GM12878 (cell line): ENCODE results near the gene BAIAP2L1. TPM values are rescaled to one million over a fixed set of nuclear protein-coding genes. Genes with fewer than 3 reads are reported as not detected.

Experiments
- ATAC-seq: fragments of 200-7000 bp; cut with Tn5 transposase; 3 replicates; pipeline ENCODE4 v1.9.1; 2020; ENCODE audit warnings: mild to moderate bottlenecking, moderate library complexity
- BruUV-seq: library from RNA; stranded (reverse); fragments of 400-500 nt; replicated peaks from 2 replicates; lab custom pipeline; 2021; lab: Mats Ljungman, UMichigan
- CTCF ChIA-PET: fragments of 300-600 bp; sonication (Branson Sonifier 250); formaldehyde crosslinking; extraction: SDS; loops from one replicate; lab custom pipeline; 2021; ENCODE audit warnings: inconsistent platforms; lab: Yijun Ruan, JAX
- POLR2A ChIA-PET: fragments of 350-600 bp; formaldehyde crosslinking; extraction: SDS; loops from one replicate; lab custom pipeline; 2021; ENCODE audit warnings: inconsistent platforms; lab: Charles Lee
- RAD21 ChIA-PET: fragments of 300-600 bp; sonication (Branson Sonifier 250); formaldehyde crosslinking; loops from one replicate; lab custom pipeline; 2023; ENCODE audit warnings: antibody characterized with exemption; ENCODE audit not compliant: unreplicated experiment; lab: Charles Lee
- SMC1A ChIA-PET: fragments of 300-600 bp; sonication (Branson Sonifier 250); formaldehyde crosslinking; loops from one replicate; lab custom pipeline; 2023; ENCODE audit not compliant: unreplicated experiment, uncharacterized antibody; lab: Charles Lee
- DNase-seq: peaks from one replicate; pipeline ENCODE4 v3.0.0-alpha.2; 2011; ENCODE audit warnings: low read depth, low spot score
- FAIRE-seq: peaks from 3 replicates; lab custom pipeline; 2011; peaks lifted over from hg19 to GRCh38; lab: Jason Lieb, UNC
- H2AFZ ChIP-seq: 2 replicates; pipeline ENCODE4 v1.6.0; 2011; ENCODE audit warnings: low read depth, low read length, control low read depth; ENCODE audit not compliant: control insufficient read depth
- H3K27ac ChIP-seq: 2 replicates; pipeline ENCODE4 v1.5.1; 2011; ENCODE audit warnings: control low read depth; ENCODE audit not compliant: control insufficient read depth, insufficient read depth
- H3K27me3 ChIP-seq, 2 experiments: replicated peaks in 1 of 2; 2 replicates each; pipeline versions ENCODE4 v1.6.0 to v1.6.1; 2011; ENCODE audit warnings: low read length in 1 of 2; ENCODE audit not compliant: control insufficient read depth in 2 of 2, insufficient read depth in 2 of 2
- H3K36me3 ChIP-seq, 2 experiments: 2 replicates each; pipeline ENCODE4 v1.5.1; 2011; ENCODE audit warnings: low read length in 1 of 2; ENCODE audit not compliant: control insufficient read depth in 2 of 2, insufficient read depth in 2 of 2
- H3K4me1 ChIP-seq: 2 replicates; pipeline ENCODE4 v1.6.1; 2011; ENCODE audit warnings: mild to moderate bottlenecking, low read length, moderate library complexity, mixed read lengths; ENCODE audit not compliant: control insufficient read depth, insufficient read depth
- H3K4me2 ChIP-seq: 2 replicates; pipeline ENCODE4 v1.6.0; 2011; ENCODE audit warnings: control low read depth; ENCODE audit not compliant: control insufficient read depth, insufficient read depth
- H3K4me3 ChIP-seq: fragments of 200-600 bp; sonication (generic); 2 replicates; pipeline ENCODE4 v1.5.1; 2016
- H3K79me2 ChIP-seq: 2 replicates; pipeline ENCODE4 v1.6.0; 2011; ENCODE audit warnings: low read length; ENCODE audit not compliant: control insufficient read depth, insufficient read depth
- H3K9ac ChIP-seq: 2 replicates; pipeline ENCODE4 v1.8.0; 2011; ENCODE audit warnings: low read length, control low read depth, mixed read lengths; ENCODE audit not compliant: control insufficient read depth, insufficient read depth
- H3K9me3 ChIP-seq: replicated peaks from 3 replicates; pipeline ENCODE4 v1.5.1; 2011; ENCODE audit warnings: mild to moderate bottlenecking, low read length; ENCODE audit not compliant: control insufficient read depth, insufficient read depth
- H4K20me1 ChIP-seq: 2 replicates; pipeline ENCODE4 v1.6.0; 2011; ENCODE audit not compliant: control insufficient read depth, insufficient read depth
- BMI1 ChIP-seq: fragments of 450-650 bp; IDR thresholded peaks from 2 replicates; pipeline ENCODE4 v1.6.1; 2016; ENCODE audit warnings: mild to moderate bottlenecking, moderate library complexity, borderline replicate concordance
- HDAC2 ChIP-seq: fragments of 200-600 bp; sonication (generic); IDR thresholded peaks from 2 replicates; pipeline ENCODE4 v1.6.1; 2017
- HDAC6 ChIP-seq: fragments of 200-600 bp; sonication (generic); IDR thresholded peaks from one replicate; pipeline ENCODE4 v1.8.0; 2017; ENCODE audit warnings: antibody characterized with exemption; ENCODE audit not compliant: unreplicated experiment
- NFYB ChIP-seq: IDR thresholded peaks from 2 replicates; pipeline ENCODE4 v1.6.1; 2011; ENCODE audit warnings: low read depth, mild to moderate bottlenecking, low read length, improper control_type of control experiment, moderate library complexity; ENCODE audit not compliant: insufficient read depth
- NR2F1 ChIP-seq: fragments of 450-650 bp; conservative IDR thresholded peaks from 2 replicates; pipeline ENCODE4 v1.6.1; 2017; ENCODE audit warnings: mild to moderate bottlenecking
- NRF1 ChIP-seq: conservative IDR thresholded peaks from 2 replicates; pipeline ENCODE4 v1.6.1; 2011; ENCODE audit warnings: mild to moderate bottlenecking, low read depth, low read length, improper control_type of control experiment
- TARDBP ChIP-seq: IDR thresholded peaks from 2 replicates; pipeline ENCODE4 v1.6.1; 2016; ENCODE audit warnings: borderline replicate concordance
- TCF7 ChIP-seq: IDR thresholded peaks from 2 replicates; pipeline ENCODE4 v1.6.1; 2014; ENCODE audit warnings: antibody characterized with exemption, borderline replicate concordance
- ZBED1 ChIP-seq: IDR thresholded peaks from 2 replicates; pipeline ENCODE4 v1.6.1; 2016; ENCODE audit warnings: borderline replicate concordance
- ZNF207 ChIP-seq: fragments of 450-650 bp; IDR thresholded peaks from 2 replicates; pipeline ENCODE4 v1.6.1; 2014; ENCODE audit warnings: antibody characterized with exemption, mild to moderate bottlenecking, borderline replicate concordance
- ZNF217 ChIP-seq: fragments of 450-650 bp; IDR thresholded peaks from 2 replicates; pipeline ENCODE4 v1.6.1; 2017; ENCODE audit warnings: antibody characterized with exemption, mild to moderate bottlenecking
- WGBS: methylation state at CpG from one replicate; pipeline ENCODE4 v1.1.6; 2016; ENCODE audit warnings: low lambda C conversion rate; ENCODE audit not compliant: insufficient replicate concordance, insufficient coverage; ENCODE audit errors: missing lambda C conversion rate; 5-methylcytosine and 5-hydroxymethylcytosine counted together
- in situ Hi-C: fragments of 300-500 bp; cut with MboI; formaldehyde crosslinking; loops from 9 replicates; pipeline ENCODE4 v1.14.3; 2018; ENCODE audit warnings: mixed read lengths
- intact Hi-C: fragments of 100-400 bp; cut with micrococcal nuclease; formaldehyde crosslinking; loops from one replicate; pipeline ENCODE4 v1.14.2; 2022; ENCODE audit not compliant: unreplicated experiment
- polyA plus RNA-seq, 11 experiments: library from polyadenylated mRNA; depleted of rRNA in 4 of 11; unstranded in 6 of 11; stranded (reverse) in 5 of 11; fragments of >200 nt; fragmentation: Nextera tagmentation in 4 of 11; fragmentation: Illumina TruSeq in 1 of 11; extraction: Ambion mirVana in 4 of 11; extraction: Trizol in 1 of 11; gene quantifications; 1 replicate in 1 of 11; 2 replicates in 10 of 11; pipeline versions ENCODE4 v1.2.1 to v1.2.3, GENCODE V29; 2011 to 2016; ENCODE audit warnings: inconsistent platforms in 2 of 11, missing spikeins in 2 of 11, low read depth in 1 of 11
- total RNA-seq, 4 experiments: library from RNA; depleted of rRNA in 3 of 4; stranded (reverse); fragments of >200 nt in 3 of 4; fragmentation: Illumina TruSeq in 1 of 4; extraction: Trizol in 1 of 4; gene quantifications; 2 replicates each; pipeline versions ENCODE4 v1.2.1 to v1.2.3, GENCODE V29; 2013 to 2021
- TF ChIP-seq, protein P1 (sequence below): fragments of 450-650 bp; formaldehyde crosslinking; IDR thresholded peaks from 2 replicates; pipeline ENCODE4 v1.4.0; 2020; ENCODE audit warnings: mild to moderate bottlenecking, moderate library complexity
- TF ChIP-seq, protein P2 (sequence below): fragments of 450-650 bp; IDR thresholded peaks from 2 replicates; pipeline ENCODE4 v1.6.1; 2018; ENCODE audit warnings: borderline replicate concordance, mild to moderate bottlenecking; ENCODE audit not compliant: partially characterized antibody
- TF ChIP-seq, protein P3 (sequence below), 3 experiments: IDR thresholded peaks in 2 of 3; conservative IDR thresholded peaks in 1 of 3; 2 replicates each; pipeline ENCODE4 v1.5.1; 2011; ENCODE audit warnings: low read depth in 3 of 3, low read length in 3 of 3, mild to moderate bottlenecking in 3 of 3, control low read depth in 2 of 3, moderate library complexity in 2 of 3, inconsistent platforms in 1 of 3, mixed read lengths in 1 of 3; ENCODE audit not compliant: control insufficient read depth in 2 of 3, insufficient read depth in 1 of 3; ENCODE audit errors: extremely low read depth in 1 of 3

BAIAP2L1 gene
- total and polyA plus RNA-seq, 10 of the 15 experiments (the other 5 are each of a cell fraction or from before 2014, with no cell fraction given) = 8.9 to 60.2 (median 35.7) TPM

DNA sequence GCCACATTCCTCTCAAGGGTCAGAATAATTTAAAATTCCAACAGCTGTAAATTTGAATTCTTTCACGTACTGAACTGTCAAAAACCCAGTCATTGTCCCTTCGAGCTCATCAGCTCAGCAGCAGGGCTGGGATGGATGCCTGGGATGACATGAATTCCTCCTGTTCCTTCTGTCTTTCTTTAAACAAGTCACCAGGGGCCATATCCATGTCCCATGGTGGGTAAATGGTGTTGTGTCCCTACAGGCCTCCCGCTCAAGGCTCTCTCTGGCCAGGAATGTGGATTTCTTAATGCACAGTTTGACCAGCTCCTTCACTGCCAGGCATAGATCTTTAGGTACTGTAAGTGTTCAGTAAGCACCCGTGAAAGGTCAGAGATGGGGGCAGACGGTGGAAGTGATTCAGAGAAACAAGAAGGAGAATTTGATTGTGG lies 135.0 kb downstream of the BAIAP2L1 start (continued):
- TF ChIP-seq NR2F1 = no peak

DNA sequence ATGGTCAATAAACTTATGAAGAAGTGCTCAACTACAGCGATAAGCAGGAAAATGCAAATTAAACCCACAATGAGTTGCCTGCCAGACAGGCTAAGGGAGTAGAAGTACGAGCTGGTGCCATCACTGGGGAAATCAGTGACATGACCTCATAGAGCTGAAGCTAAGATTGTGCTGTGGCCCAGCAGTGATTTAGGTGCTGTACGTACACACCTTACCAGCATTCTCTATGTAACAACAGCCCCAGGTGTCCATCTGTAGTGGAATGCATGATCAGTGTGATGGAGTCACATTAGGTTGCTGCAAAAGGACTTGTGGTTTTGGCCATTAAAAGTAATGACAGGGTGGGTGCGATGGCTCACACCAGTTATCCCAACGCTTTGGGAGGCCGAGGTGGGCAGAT lies 143.2 kb downstream of the BAIAP2L1 start:
- Histone ChIP-seq H3K4me1 (0 out of 2 replicates have a peak, but pooled peaks cover 3% of the 10 kb centered on the region), H3K27ac (no peak overlapping the region), H3K4me2 (no peak overlapping the region), H3K4me3 (no peak overlapping the region), H3K27me3 (no peaks in the 10 kb centered on the region), H2AFZ (no peak overlapping the region), H3K79me2 (peaks cover 6% of the 10 kb centered on the region), H3K9ac (no peak overlapping the region), H3K9me3 (no peaks in the 10 kb centered on the region; the same call in 2 of the 3 replicates), H3K36me3 (no peaks in the 10 kb centered on the region), H4K20me1 (no peaks in the 10 kb centered on the region)
- in situ Hi-C loops (no loop called here), intact Hi-C loops (no loop called here)
- ATAC-seq (no peak), DNase-seq (no peak), FAIRE-seq (no peak)
- ChIA-PET RAD21 (no interaction called here), SMC1A (no interaction called here), CTCF (no interaction called here), POLR2A (no interaction called here)
- 77% methylated on average over 6 of the region's 6 CpGs for WGBS
- no TSS peak for BruUV-seq
- TF ChIP-seq HDAC6 (no peak), BMI1 (no peak), NRF1 (no peak), ZBED1 (no peak), NFYB (no peak), HDAC2 (no peak), ZNF207 (no peak), ZNF217 (no peak), TARDBP (no peak), TCF7 (no peak)
- TF ChIP-seq, protein P1, sequence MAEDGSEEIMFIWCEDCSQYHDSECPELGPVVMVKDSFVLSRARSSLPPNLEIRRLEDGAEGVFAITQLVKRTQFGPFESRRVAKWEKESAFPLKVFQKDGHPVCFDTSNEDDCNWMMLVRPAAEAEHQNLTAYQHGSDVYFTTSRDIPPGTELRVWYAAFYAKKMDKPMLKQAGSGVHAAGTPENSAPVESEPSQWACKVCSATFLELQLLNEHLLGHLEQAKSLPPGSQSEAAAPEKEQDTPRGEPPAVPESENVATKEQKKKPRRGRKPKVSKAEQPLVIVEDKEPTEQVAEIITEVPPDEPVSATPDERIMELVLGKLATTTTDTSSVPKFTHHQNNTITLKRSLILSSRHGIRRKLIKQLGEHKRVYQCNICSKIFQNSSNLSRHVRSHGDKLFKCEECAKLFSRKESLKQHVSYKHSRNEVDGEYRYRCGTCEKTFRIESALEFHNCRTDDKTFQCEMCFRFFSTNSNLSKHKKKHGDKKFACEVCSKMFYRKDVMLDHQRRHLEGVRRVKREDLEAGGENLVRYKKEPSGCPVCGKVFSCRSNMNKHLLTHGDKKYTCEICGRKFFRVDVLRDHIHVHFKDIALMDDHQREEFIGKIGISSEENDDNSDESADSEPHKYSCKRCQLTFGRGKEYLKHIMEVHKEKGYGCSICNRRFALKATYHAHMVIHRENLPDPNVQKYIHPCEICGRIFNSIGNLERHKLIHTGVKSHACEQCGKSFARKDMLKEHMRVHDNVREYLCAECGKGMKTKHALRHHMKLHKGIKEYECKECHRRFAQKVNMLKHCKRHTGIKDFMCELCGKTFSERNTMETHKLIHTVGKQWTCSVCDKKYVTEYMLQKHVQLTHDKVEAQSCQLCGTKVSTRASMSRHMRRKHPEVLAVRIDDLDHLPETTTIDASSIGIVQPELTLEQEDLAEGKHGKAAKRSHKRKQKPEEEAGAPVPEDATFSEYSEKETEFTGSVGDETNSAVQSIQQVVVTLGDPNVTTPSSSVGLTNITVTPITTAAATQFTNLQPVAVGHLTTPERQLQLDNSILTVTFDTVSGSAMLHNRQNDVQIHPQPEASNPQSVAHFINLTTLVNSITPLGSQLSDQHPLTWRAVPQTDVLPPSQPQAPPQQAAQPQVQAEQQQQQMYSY (CRISPR knock-in tag) = no peak
- TF ChIP-seq, protein P2, sequence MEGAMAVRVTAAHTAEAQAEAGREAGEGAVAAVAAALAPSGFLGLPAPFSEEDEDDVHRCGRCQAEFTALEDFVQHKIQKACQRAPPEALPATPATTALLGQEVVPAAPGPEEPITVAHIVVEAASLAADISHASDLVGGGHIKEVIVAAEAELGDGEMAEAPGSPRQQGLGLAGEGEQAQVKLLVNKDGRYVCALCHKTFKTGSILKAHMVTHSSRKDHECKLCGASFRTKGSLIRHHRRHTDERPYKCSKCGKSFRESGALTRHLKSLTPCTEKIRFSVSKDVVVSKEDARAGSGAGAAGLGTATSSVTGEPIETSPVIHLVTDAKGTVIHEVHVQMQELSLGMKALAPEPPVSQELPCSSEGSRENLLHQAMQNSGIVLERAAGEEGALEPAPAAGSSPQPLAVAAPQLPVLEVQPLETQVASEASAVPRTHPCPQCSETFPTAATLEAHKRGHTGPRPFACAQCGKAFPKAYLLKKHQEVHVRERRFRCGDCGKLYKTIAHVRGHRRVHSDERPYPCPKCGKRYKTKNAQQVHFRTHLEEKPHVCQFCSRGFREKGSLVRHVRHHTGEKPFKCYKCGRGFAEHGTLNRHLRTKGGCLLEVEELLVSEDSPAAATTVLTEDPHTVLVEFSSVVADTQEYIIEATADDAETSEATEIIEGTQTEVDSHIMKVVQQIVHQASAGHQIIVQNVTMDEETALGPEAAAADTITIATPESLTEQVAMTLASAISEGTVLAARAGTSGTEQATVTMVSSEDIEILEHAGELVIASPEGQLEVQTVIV = no peak
- TF ChIP-seq, protein P3, sequence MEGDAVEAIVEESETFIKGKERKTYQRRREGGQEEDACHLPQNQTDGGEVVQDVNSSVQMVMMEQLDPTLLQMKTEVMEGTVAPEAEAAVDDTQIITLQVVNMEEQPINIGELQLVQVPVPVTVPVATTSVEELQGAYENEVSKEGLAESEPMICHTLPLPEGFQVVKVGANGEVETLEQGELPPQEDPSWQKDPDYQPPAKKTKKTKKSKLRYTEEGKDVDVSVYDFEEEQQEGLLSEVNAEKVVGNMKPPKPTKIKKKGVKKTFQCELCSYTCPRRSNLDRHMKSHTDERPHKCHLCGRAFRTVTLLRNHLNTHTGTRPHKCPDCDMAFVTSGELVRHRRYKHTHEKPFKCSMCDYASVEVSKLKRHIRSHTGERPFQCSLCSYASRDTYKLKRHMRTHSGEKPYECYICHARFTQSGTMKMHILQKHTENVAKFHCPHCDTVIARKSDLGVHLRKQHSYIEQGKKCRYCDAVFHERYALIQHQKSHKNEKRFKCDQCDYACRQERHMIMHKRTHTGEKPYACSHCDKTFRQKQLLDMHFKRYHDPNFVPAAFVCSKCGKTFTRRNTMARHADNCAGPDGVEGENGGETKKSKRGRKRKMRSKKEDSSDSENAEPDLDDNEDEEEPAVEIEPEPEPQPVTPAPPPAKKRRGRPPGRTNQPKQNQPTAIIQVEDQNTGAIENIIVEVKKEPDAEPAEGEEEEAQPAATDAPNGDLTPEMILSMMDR (IDR thresholded peaks at IDR 0.05 in 2 of 3, conservative IDR thresholded peaks at IDR 0.05 in 1 of 3; ENCODE audit: control insufficient read depth in 2 of 3, extremely low read depth in 1 of 3, insufficient read depth in 1 of 3, low read depth in 3 of 3, low read length in 3 of 3) = no peak
